A673 (cell line): Measurements from ENCODE around the gene MIEF1. TPM values are rescaled to one million over a fixed set of nuclear protein-coding genes. Genes with fewer than 3 reads are reported as not detected.

ENCODE experiments used
- BruUV-seq: library from RNA; stranded (reverse); fragments of 400-500 nt; replicated peaks from 2 replicates; lab custom pipeline; 2021; lab: Mats Ljungman, UMichigan
- CTCF ChIA-PET: fragments of 300-600 bp; sonication (Branson Sonifier 250); formaldehyde crosslinking; loops from one replicate; lab custom pipeline; 2022; ENCODE audit warnings: antibody characterized with exemption; lab: Charles Lee
- POLR2A ChIA-PET: fragments of 300-600 bp; sonication (Branson Sonifier 250); formaldehyde crosslinking; loops from one replicate; lab custom pipeline; 2022; ENCODE audit warnings: antibody characterized with exemption; ENCODE audit not compliant: low non-redundant PET; lab: Charles Lee
- DNase-seq: peaks from one replicate; pipeline ENCODE4 v3.0.0-alpha.2; 2015; ENCODE audit warnings: low spot score
- H3K27ac ChIP-seq: fragments of 200-600 bp; sonication (generic); 2 replicates; pipeline ENCODE4 v1.5.1; 2016; ENCODE audit warnings: mixed run types, low read depth, mild to moderate bottlenecking, mixed read lengths, antibody characterized with exemption, low read length; ENCODE audit not compliant: poor library complexity, severe bottlenecking
- H3K27me3 ChIP-seq: fragments of 200-600 bp; sonication (generic); replicated peaks from 2 replicates; pipeline ENCODE4 v1.6.1; 2017; ENCODE audit warnings: mixed run types, low read depth, mild to moderate bottlenecking, mixed read lengths, antibody characterized with exemption, low read length; ENCODE audit not compliant: insufficient read depth, poor library complexity
- H3K36me3 ChIP-seq: fragments of 200-600 bp; sonication (generic); 2 replicates; pipeline ENCODE4 v1.6.1; 2016; ENCODE audit warnings: mixed run types, mild to moderate bottlenecking, mixed read lengths, antibody characterized with exemption, low read length; ENCODE audit not compliant: insufficient read depth, poor library complexity, severe bottlenecking
- H3K4me1 ChIP-seq: fragments of 200-600 bp; sonication (generic); 2 replicates; pipeline ENCODE4 v1.6.1; 2017; ENCODE audit warnings: mixed run types, mild to moderate bottlenecking, mixed read lengths, antibody characterized with exemption, low read length; ENCODE audit not compliant: insufficient read depth, poor library complexity, severe bottlenecking
- H3K4me3 ChIP-seq: fragments of 200-600 bp; sonication (generic); 2 replicates; pipeline ENCODE4 v1.5.1; 2016; ENCODE audit warnings: low read depth, mixed run types, mild to moderate bottlenecking, mixed read lengths, low read length; ENCODE audit not compliant: poor library complexity, severe bottlenecking
- H3K9me3 ChIP-seq: fragments of 200-600 bp; sonication (generic); 2 replicates; pipeline ENCODE4 v1.6.1; 2016; ENCODE audit warnings: mixed run types, low read depth, mild to moderate bottlenecking, mixed read lengths, antibody characterized with exemption, low read length; ENCODE audit not compliant: poor library complexity, severe bottlenecking
- EZH2 ChIP-seq: fragments of 200-600 bp; sonication (generic); IDR thresholded peaks from 2 replicates; pipeline ENCODE4 v1.6.1; 2017; ENCODE audit warnings: borderline replicate concordance, low read depth, mild to moderate bottlenecking, mixed read lengths, antibody characterized with exemption, low read length; ENCODE audit not compliant: poor library complexity, severe bottlenecking
- intact Hi-C: fragments of 100-400 bp; cut with micrococcal nuclease; formaldehyde crosslinking; loops from one replicate; pipeline ENCODE4 v1.10.0; 2022; ENCODE audit not compliant: unreplicated experiment
- total RNA-seq: library from RNA; stranded (reverse); gene quantifications from 2 replicates; pipeline ENCODE4 v1.2.3, GENCODE V29; 2021
- TF ChIP-seq, protein P1 (sequence below): fragments of 300-800, 200-600 bp; sonication (generic); conservative IDR thresholded peaks from 2 replicates; pipeline ENCODE4 v1.5.1; 2017; ENCODE audit warnings: low read depth, mild to moderate bottlenecking, antibody characterized with exemption, low read length, moderate library complexity, mixed read lengths

The MIEF1 gene
- total RNA-seq, 1 experiment from 2014 or later: 55.1 TPM

GRCh38 chr22:39514373-39514973, 12.4 kb downstream of the MIEF1 start:
- ChIA-PET POLR2A (interaction anchor here (0.7 kb wide), 1 partner anchor 10 kb away, joined by 3 read pairs; no protein-coding TSS in a partner anchor), CTCF (interaction anchor here (0.6 to 1.4 kb wide), 4 partner anchors 12 to 270 kb away, joined by 3 to 4 read pairs (median 4); partner anchors contain the start of genes MIEF1, PDGFB and TAB1)
- H3K27me3 ChIP-seq: no peaks in the 10 kb centered on the region
- H3K27ac ChIP-seq: no peak overlapping the region
- TF ChIP-seq EZH2: no peak
- TF ChIP-seq, protein P1, sequence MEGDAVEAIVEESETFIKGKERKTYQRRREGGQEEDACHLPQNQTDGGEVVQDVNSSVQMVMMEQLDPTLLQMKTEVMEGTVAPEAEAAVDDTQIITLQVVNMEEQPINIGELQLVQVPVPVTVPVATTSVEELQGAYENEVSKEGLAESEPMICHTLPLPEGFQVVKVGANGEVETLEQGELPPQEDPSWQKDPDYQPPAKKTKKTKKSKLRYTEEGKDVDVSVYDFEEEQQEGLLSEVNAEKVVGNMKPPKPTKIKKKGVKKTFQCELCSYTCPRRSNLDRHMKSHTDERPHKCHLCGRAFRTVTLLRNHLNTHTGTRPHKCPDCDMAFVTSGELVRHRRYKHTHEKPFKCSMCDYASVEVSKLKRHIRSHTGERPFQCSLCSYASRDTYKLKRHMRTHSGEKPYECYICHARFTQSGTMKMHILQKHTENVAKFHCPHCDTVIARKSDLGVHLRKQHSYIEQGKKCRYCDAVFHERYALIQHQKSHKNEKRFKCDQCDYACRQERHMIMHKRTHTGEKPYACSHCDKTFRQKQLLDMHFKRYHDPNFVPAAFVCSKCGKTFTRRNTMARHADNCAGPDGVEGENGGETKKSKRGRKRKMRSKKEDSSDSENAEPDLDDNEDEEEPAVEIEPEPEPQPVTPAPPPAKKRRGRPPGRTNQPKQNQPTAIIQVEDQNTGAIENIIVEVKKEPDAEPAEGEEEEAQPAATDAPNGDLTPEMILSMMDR: peak; percentile 87
- DNase-seq: peak; percentile 68
- BruUV-seq: TSS peak; percentile 13
- intact Hi-C loops: no loop called here
- no peaks in the 10 kb centered on the region for H3K9me3 ChIP-seq
- peaks cover 75% of the 10 kb centered on the region for H3K36me3 ChIP-seq
- peaks cover 13% of the 10 kb centered on the region for H3K4me1 ChIP-seq
- no peak overlapping the region for H3K4me3 ChIP-seq

DNA sequence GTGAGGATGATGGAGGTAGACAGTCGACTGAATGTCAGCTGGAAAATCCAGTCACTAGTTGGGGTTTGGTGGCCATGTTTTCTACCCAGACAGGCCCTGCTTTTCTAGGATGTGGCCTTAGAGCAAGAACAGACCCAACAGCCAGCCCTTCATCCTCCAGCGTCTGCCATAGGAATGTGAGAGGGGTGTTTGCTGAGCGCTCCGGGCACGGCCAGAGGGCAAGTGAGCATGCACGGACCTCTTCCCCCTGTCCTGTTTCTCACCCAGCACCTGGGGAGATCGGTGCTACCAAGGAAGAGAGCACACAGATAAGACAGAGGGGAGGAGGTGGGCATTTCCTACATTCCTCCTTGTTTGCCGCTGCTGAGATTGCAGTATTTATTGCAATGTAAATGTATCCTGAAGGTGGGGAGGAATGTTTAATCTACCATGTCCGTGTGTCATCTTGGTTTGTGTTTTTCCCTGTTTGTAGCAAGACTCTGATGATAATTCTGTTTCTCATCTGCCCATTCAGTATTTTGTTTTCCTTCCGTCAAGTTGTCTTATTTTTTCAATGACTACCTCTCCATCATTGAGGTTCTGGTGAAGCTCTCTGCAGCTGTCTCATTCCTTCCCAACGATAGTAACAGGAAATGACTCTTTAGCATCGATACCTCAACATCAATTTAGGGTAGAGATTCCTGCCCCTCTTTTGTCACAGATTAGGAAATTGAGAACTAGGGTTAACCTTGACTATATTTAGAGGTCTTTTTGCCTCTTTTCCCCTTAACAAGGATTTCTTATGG, 13.4 kb downstream of the MIEF1 start:
- no peaks in the 10 kb centered on the region for H3K27me3 ChIP-seq
- no peak for DNase-seq
- H3K4me1 ChIP-seq: peaks cover 13% of the 10 kb centered on the region
- ChIA-PET CTCF (interaction anchor here (0.6 kb wide), 1 partner anchor 179 kb away, joined by 5 read pairs; no protein-coding TSS in a partner anchor), POLR2A (no interaction called here)
- no peaks in the 10 kb centered on the region for H3K9me3 ChIP-seq
- no peak for TF ChIP-seq EZH2
- TF ChIP-seq, protein P1: no peak
- H3K36me3 ChIP-seq: peaks cover 67% of the 10 kb centered on the region
- no TSS peak for BruUV-seq
- H3K4me3 ChIP-seq: no peak overlapping the region
- no peak overlapping the region for H3K27ac ChIP-seq
- intact Hi-C loops: no loop called here

DNA sequence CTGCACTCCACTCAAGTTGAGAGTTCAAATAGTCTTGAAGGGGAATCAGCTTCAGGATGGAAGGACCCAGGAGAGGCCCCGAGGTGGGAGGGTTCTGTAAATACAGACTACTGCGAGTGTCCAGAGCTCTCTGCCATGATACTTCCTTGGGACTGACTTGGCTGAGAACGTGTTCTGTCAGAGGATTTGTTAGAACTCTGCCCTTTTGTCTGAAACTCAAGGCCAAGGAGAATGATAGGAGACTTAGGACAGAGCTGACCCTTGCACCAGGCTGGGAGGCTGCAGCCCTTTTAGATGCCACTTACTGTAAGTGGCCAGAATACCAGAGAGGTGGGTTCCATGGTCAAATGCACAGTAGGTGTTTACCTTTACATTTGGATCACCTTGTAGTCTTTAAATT, 15.4 kb downstream of the MIEF1 start:
- DNase-seq: no peak
- H3K36me3 ChIP-seq: peaks cover 69% of the 10 kb centered on the region
- BruUV-seq: no TSS peak
- ChIA-PET POLR2A (no interaction called here), CTCF (interaction anchor here (0.6 kb wide), 1 partner anchor 105 kb away, joined by 11 read pairs; no protein-coding TSS in a partner anchor)
- TF ChIP-seq, protein P1: no peak
- no peak for TF ChIP-seq EZH2
- H3K4me3 ChIP-seq: no peak overlapping the region
- peaks cover 13% of the 10 kb centered on the region for H3K4me1 ChIP-seq
- H3K27me3 ChIP-seq: no peaks in the 10 kb centered on the region
- H3K9me3 ChIP-seq: no peaks in the 10 kb centered on the region
- H3K27ac ChIP-seq: no peak overlapping the region
- intact Hi-C loops: no loop called here
